ENCODE data around the gene DOK7.
"Not testable (repeated sequence)": the region's sequence is repeated elsewhere in the genome, so short reads cannot be mapped to it uniquely, and the experiment has no call there.

DOK7 gene

GRCh38 chr4:3508542-3508941 lies 45.4 kb downstream of the DOK7 start:
- no peak for DNase-seq (ENCODE audit: low spot score)

- no peak for DNase-seq (ENCODE audit: low spot score)
Observed at GRCh38 chr4:3510481-3510880, 47.4 kb downstream of the DOK7 start.

GRCh38 chr4:3511187-3511586 lies 48.1 kb downstream of the DOK7 start:
- no peak for DNase-seq (ENCODE audit: low spot score)

GRCh38 chr4:3511601-3512000 lies 48.5 kb downstream of the DOK7 start:
- DNase-seq (ENCODE audit: low spot score), result not testable (repeated sequence)

- DNase-seq (ENCODE audit: low spot score), result no peak
Observed at GRCh38 chr4:3512279-3512678, 49.2 kb downstream of the DOK7 start.

GRCh38 chr4:3512719-3513118 lies 49.6 kb downstream of the DOK7 start:
- DNase-seq (ENCODE audit: low spot score), result no peak

- DNase-seq (ENCODE audit: low spot score), result no peak
Observed at GRCh38 chr4:3513807-3514206, 50.7 kb downstream of the DOK7 start.

- no peak for DNase-seq (ENCODE audit: low spot score)
Observed at GRCh38 chr4:3514221-3514780, 51.2 kb downstream of the DOK7 start.

GRCh38 chr4:3514806-3515501 lies 51.8 kb downstream of the DOK7 start:
- no peak for DNase-seq (ENCODE audit: low spot score)

GRCh38 chr4:3515646-3516045 lies 52.5 kb downstream of the DOK7 start:
- DNase-seq (ENCODE audit: low spot score), result no peak

- no peak for DNase-seq (ENCODE audit: low spot score)
Observed at GRCh38 chr4:3516061-3516835, 53.1 kb downstream of the DOK7 start.

- DNase-seq (ENCODE audit: low spot score), result no peak
Observed at GRCh38 chr4:3516836-3517730, 54.0 kb downstream of the DOK7 start.

GRCh38 chr4:3517731-3518510 lies 54.8 kb downstream of the DOK7 start:
- no peak for DNase-seq (ENCODE audit: low spot score)

- DNase-seq (ENCODE audit: low spot score), result no peak
Observed at GRCh38 chr4:3518511-3518880, 55.4 kb downstream of the DOK7 start.

- no peak for DNase-seq (ENCODE audit: low spot score)
Observed at GRCh38 chr4:3518941-3519340, 55.8 kb downstream of the DOK7 start.

- DNase-seq (ENCODE audit: low spot score), result no peak
Observed at GRCh38 chr4:3519468-3520264, 56.6 kb downstream of the DOK7 start.

GRCh38 chr4:3520276-3520675 lies 57.2 kb downstream of the DOK7 start:
- DNase-seq (ENCODE audit: low spot score), result no peak

GRCh38 chr4:3520796-3521600 lies 57.9 kb downstream of the DOK7 start:
- DNase-seq (ENCODE audit: low spot score), result no peak

GRCh38 chr4:3521621-3522325 lies 58.7 kb downstream of the DOK7 start:
- DNase-seq (ENCODE audit: low spot score), result no peak

Measured in hematopoietic multipotent progenitor cell treated with erythropoietin and hydrocortisone succinate and interleukin-3 and kit ligand, for 15 days (in vitro differentiated cells).